ENCODE data around the gene SCYGR6.

DNA sequence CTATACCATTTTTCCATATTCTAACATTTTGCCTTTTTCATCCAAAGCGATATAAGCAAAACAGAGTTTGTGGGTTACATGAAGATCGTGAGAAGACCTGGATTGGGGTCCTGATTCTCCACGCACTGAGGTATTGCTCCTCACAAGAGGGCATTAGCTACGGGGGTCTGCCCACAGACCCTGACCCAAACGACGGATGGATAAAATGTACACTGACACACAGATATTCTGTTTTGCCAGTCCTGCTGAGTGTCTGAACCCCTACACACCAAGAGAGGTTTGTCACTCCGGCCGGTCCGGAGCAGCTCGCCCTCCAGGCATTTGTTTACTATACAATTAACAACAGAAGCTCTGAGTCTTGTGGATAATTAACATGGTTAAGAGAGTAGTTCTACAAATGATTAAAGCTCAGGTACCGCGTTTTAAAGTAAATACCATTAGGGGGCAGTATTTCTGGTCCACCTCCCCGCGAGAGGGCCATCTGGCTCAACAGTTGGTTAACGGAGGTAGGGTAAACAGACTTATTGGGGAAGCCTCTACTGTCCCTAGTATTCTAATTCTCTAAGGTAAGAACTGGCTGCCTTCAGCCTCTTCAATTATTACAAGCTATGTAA, 49.6 kb upstream of the SCYGR6 start:
- TF ChIP-seq POLR2AphosphoS5 (IDR thresholded peaks at IDR 0.05) (no peak), POLR2A (IDR thresholded peaks at IDR 0.05) (no peak)
- TF ChIP-seq, protein P1, sequence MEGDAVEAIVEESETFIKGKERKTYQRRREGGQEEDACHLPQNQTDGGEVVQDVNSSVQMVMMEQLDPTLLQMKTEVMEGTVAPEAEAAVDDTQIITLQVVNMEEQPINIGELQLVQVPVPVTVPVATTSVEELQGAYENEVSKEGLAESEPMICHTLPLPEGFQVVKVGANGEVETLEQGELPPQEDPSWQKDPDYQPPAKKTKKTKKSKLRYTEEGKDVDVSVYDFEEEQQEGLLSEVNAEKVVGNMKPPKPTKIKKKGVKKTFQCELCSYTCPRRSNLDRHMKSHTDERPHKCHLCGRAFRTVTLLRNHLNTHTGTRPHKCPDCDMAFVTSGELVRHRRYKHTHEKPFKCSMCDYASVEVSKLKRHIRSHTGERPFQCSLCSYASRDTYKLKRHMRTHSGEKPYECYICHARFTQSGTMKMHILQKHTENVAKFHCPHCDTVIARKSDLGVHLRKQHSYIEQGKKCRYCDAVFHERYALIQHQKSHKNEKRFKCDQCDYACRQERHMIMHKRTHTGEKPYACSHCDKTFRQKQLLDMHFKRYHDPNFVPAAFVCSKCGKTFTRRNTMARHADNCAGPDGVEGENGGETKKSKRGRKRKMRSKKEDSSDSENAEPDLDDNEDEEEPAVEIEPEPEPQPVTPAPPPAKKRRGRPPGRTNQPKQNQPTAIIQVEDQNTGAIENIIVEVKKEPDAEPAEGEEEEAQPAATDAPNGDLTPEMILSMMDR (IDR thresholded peaks at IDR 0.05 in 8 of 11, conservative IDR thresholded peaks at IDR 0.05 in 3 of 11), result peak in 3 of 11 experiments; percentile 14 to 17 (median 16)

Measured in spleen (tissue), 7 donors.